ENCODE data around the gene ABCA9.

Gene ABCA9

DNA sequence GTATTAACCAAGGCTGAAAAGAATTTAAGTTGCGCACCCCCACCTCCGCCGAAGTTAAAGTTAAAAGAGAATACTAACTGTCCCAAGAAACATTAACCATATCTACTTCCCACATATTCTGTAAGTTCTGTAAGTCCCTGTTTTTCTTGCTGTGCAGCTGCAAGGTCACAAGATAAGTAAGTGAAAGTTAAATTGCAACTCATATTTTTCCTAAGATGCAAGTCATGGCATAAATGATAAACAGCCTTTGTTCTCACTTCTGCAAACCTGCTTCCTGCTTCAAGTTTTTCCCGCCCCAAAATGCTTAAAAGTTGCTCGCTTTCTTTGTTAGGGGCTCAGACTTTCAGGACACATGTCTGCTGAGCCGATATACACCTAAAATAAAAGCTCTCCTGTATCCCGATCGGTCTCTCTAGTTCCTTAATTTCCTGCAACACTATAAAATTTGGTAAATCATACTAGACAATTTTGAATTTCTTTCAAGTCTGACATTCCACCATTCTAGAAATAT is 32.6 kb upstream of the ABCA9 start:
- H4K20me1 ChIP-seq (ENCODE audit: low read depth, low read length): no peaks in the 10 kb centered on the region
- no peak overlapping the region for H3K4me2 ChIP-seq (ENCODE audit: low read depth, low read length, poor library complexity, severe bottlenecking)
- TF ChIP-seq EZH2phosphoT487 (conservative IDR thresholded peaks at IDR 0.05; ENCODE audit: low read length): no peak
- TF ChIP-seq CTCF (IDR thresholded peaks at IDR 0.05; ENCODE audit: insufficient read depth, low read length, poor library complexity, severe bottlenecking): no peak
- no peaks in the 10 kb centered on the region for H3K27me3 ChIP-seq (ENCODE audit: low read length)
- no peak overlapping the region for H3K27ac ChIP-seq (ENCODE audit: low read depth, low read length)
- H3F3A ChIP-seq (ENCODE audit: insufficient read depth): no peaks in the 10 kb centered on the region
- no peaks in the 10 kb centered on the region for H3K79me2 ChIP-seq (ENCODE audit: insufficient read depth, low read length)
- H2AFZ ChIP-seq (ENCODE audit: low read depth, low read length, severe bottlenecking): no peak overlapping the region
- H3K36me3 ChIP-seq (ENCODE audit: low read length): no peaks in the 10 kb centered on the region
- H3K4me3 ChIP-seq (ENCODE audit: insufficient read depth, low read length, poor library complexity, severe bottlenecking): no peak overlapping the region
- no peaks in the 10 kb centered on the region for H3K9me3 ChIP-seq (ENCODE audit: insufficient read depth, low read length)
- H3K9ac ChIP-seq (ENCODE audit: low read length): no peak overlapping the region
- no peaks in the 10 kb centered on the region for H3K9me2 ChIP-seq (replicated peaks; ENCODE audit: insufficient read depth, low read length)

DNA sequence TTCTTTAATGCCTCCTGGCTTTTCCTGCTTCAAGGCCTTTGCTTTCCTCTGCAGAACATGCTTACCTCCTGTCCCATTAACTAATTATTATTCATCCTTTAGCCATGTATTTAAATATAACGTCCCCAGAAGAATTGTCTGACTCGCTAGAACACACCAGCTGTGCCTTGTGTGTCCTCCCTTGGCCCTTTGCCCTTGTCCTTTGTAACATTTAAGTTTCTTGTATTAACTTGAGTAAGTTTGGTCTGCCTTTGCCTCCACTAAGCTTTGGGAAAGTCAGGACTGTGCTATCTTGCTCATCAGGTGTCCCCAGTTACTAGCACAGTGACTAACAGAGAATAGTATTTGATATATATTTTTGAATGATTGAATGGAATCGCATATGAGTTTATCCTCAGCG is 29.6 kb upstream of the ABCA9 start:
- H3K27me3 ChIP-seq (ENCODE audit: low read length): no peaks in the 10 kb centered on the region
- no peaks in the 10 kb centered on the region for H3F3A ChIP-seq (ENCODE audit: insufficient read depth)
- no peaks in the 10 kb centered on the region for H3K9me3 ChIP-seq (ENCODE audit: insufficient read depth, low read length)
- no peaks in the 10 kb centered on the region for H3K36me3 ChIP-seq (ENCODE audit: low read length)
- no peak overlapping the region for H3K9ac ChIP-seq (ENCODE audit: low read length)
- no peaks in the 10 kb centered on the region for H3K79me2 ChIP-seq (ENCODE audit: insufficient read depth, low read length)
- H3K9me2 ChIP-seq (replicated peaks; ENCODE audit: insufficient read depth, low read length): no peaks in the 10 kb centered on the region
- H3K4me3 ChIP-seq (ENCODE audit: insufficient read depth, low read length, poor library complexity, severe bottlenecking): no peak overlapping the region
- H4K20me1 ChIP-seq (ENCODE audit: low read depth, low read length): no peaks in the 10 kb centered on the region
- no peak for TF ChIP-seq EZH2phosphoT487 (conservative IDR thresholded peaks at IDR 0.05; ENCODE audit: low read length)
- TF ChIP-seq CTCF (IDR thresholded peaks at IDR 0.05; ENCODE audit: insufficient read depth, low read length, poor library complexity, severe bottlenecking): no peak
- H2AFZ ChIP-seq (ENCODE audit: low read depth, low read length, severe bottlenecking): no peak overlapping the region
- H3K27ac ChIP-seq (ENCODE audit: low read depth, low read length): no peak overlapping the region
- H3K4me2 ChIP-seq (ENCODE audit: low read depth, low read length, poor library complexity, severe bottlenecking): no peak overlapping the region

DNA sequence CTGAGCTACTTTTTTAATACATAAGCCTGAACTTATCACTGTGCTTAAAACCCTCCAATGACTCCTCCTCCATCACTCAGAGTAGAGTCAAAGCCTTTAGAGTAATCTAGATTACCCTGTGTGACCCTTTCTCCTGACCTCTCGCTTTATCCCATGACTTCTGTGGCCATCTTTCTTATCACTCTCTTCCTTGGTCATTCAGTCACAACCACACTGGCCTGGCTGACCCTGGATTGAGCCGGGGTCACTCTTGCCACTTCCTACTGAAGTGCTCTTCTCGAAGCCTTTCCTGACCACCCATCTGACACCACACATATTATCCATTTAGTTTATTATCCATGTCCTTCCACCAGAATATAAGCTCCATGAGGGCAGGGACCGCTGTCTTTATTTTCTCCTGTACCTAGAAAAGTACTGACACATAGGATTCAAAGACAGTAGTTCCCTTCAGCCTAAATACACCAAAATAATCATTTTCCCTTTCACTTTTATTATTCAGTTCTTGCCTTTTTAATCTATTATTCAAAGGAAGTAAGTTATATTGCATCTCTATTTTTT is 28.0 kb upstream of the ABCA9 start:
- Histone ChIP-seq H3K9me3 (ENCODE audit: insufficient read depth, low read length) (no peaks in the 10 kb centered on the region), H3K4me2 (ENCODE audit: low read depth, low read length, poor library complexity, severe bottlenecking) (no peak overlapping the region), H3K27me3 (ENCODE audit: low read length) (no peaks in the 10 kb centered on the region), H2AFZ (ENCODE audit: low read depth, low read length, severe bottlenecking) (no peak overlapping the region), H3K4me3 (ENCODE audit: insufficient read depth, low read length, poor library complexity, severe bottlenecking) (no peak overlapping the region), H3K36me3 (ENCODE audit: low read length) (no peaks in the 10 kb centered on the region), H3K27ac (ENCODE audit: low read depth, low read length) (no peak overlapping the region), H3K9ac (ENCODE audit: low read length) (no peak overlapping the region), H3K9me2 (replicated peaks; ENCODE audit: insufficient read depth, low read length) (no peaks in the 10 kb centered on the region), H3F3A (ENCODE audit: insufficient read depth) (no peaks in the 10 kb centered on the region), H3K79me2 (ENCODE audit: insufficient read depth, low read length) (no peaks in the 10 kb centered on the region), H4K20me1 (ENCODE audit: low read depth, low read length) (no peaks in the 10 kb centered on the region)
- TF ChIP-seq CTCF (IDR thresholded peaks at IDR 0.05; ENCODE audit: insufficient read depth, low read length, poor library complexity, severe bottlenecking) (no peak), EZH2phosphoT487 (conservative IDR thresholded peaks at IDR 0.05; ENCODE audit: low read length) (no peak)

All from SU-DHL-6 (cell line).